Parathyroid adenoma (tissue), 2 donors: Measurements from ENCODE around the gene CFAP299.
"Not testable (repeated sequence)": the region's sequence is repeated elsewhere in the genome, so short reads cannot be mapped to it uniquely, and the experiment has no call there.

Experiments
- H2AFZ ChIP-seq: fragments of 300-600 bp; sonication (generic); one replicate; pipeline ENCODE4 v1.7.0; 2017; ENCODE audit warnings: antibody characterized with exemption, mild to moderate bottlenecking
- H3K27ac ChIP-seq: fragments of 300-600 bp; sonication (generic); one replicate; pipeline ENCODE4 v1.7.0; 2017
- H3K27me3 ChIP-seq: fragments of 300-600 bp; sonication (generic); one replicate; pipeline ENCODE4 v1.7.0; 2017; ENCODE audit warnings: low read length; ENCODE audit not compliant: control insufficient read depth, insufficient read depth
- H3K36me3 ChIP-seq: fragments of 300-600 bp; sonication (generic); one replicate; pipeline ENCODE4 v1.7.0; 2017; ENCODE audit warnings: low read length; ENCODE audit not compliant: control insufficient read depth, insufficient read depth
- H3K4me1 ChIP-seq: fragments of 300-600 bp; sonication (generic); one replicate; pipeline ENCODE4 v1.7.0; 2017; ENCODE audit warnings: control low read depth
- H3K4me2 ChIP-seq: fragments of 300-600 bp; sonication (generic); one replicate; pipeline ENCODE4 v1.7.0; 2017; ENCODE audit warnings: low read length
- H3K4me3 ChIP-seq: fragments of 300-600 bp; sonication (generic); one replicate; pipeline ENCODE4 v1.7.0; 2017; ENCODE audit warnings: low read depth, low read length
- H3K79me2 ChIP-seq: fragments of 300-600 bp; sonication (generic); one replicate; pipeline ENCODE4 v1.7.0; 2017; ENCODE audit warnings: control low read depth
- H3K9ac ChIP-seq: fragments of 300-600 bp; sonication (generic); one replicate; pipeline ENCODE4 v1.7.0; 2017; ENCODE audit warnings: mild to moderate bottlenecking
- H3K9me3 ChIP-seq: fragments of 300-600 bp; sonication (generic); one replicate; pipeline ENCODE4 v1.7.0; 2017; ENCODE audit warnings: low read length; ENCODE audit not compliant: control insufficient read depth
- CTCF ChIP-seq: fragments of 300-600 bp; sonication (generic); IDR thresholded peaks from one replicate; pipeline ENCODE4 v1.7.0; 2017; ENCODE audit warnings: antibody characterized with exemption, mild to moderate bottlenecking
- donor health status: primary hyperparathyroidism.

CFAP299 gene

GRCh38 chr4:80776168-80776567 is 440.6 kb downstream of the CFAP299 start:
- Histone ChIP-seq H3K4me1 (no peaks in the 10 kb centered on the region), H3K27me3 (no peaks in the 10 kb centered on the region), H3K27ac (no peak overlapping the region), H3K4me2 (no peak overlapping the region), H3K9ac (no peak overlapping the region), H3K79me2 (no peaks in the 10 kb centered on the region), H2AFZ (no peak overlapping the region), H3K4me3 (no peak overlapping the region), H3K36me3 (no peaks in the 10 kb centered on the region), H3K9me3 (no peaks in the 10 kb centered on the region)
- TF ChIP-seq CTCF: no peak

GRCh38 chr4:80781431-80781830 is 445.9 kb downstream of the CFAP299 start:
- H3K27ac ChIP-seq: no peak overlapping the region
- H2AFZ ChIP-seq: no peak overlapping the region
- H3K4me3 ChIP-seq: no peak overlapping the region
- H3K36me3 ChIP-seq: no peaks in the 10 kb centered on the region
- H3K4me1 ChIP-seq: no peaks in the 10 kb centered on the region
- H3K4me2 ChIP-seq: no peak overlapping the region
- no peaks in the 10 kb centered on the region for H3K27me3 ChIP-seq
- H3K79me2 ChIP-seq: no peaks in the 10 kb centered on the region
- no peak overlapping the region for H3K9ac ChIP-seq
- H3K9me3 ChIP-seq: no peaks in the 10 kb centered on the region
- TF ChIP-seq CTCF: no peak

- no peaks in the 10 kb centered on the region for H3K79me2 ChIP-seq
- no peak overlapping the region for H3K9ac ChIP-seq
- H3K4me2 ChIP-seq: no peak overlapping the region
- no peaks in the 10 kb centered on the region for H3K9me3 ChIP-seq
- H3K36me3 ChIP-seq: no peaks in the 10 kb centered on the region
- no peak overlapping the region for H3K27ac ChIP-seq
- TF ChIP-seq CTCF: no peak
- H3K27me3 ChIP-seq: no peaks in the 10 kb centered on the region
- no peak overlapping the region for H3K4me3 ChIP-seq
- H2AFZ ChIP-seq: no peak overlapping the region
- H3K4me1 ChIP-seq: no peaks in the 10 kb centered on the region
Measured at GRCh38 chr4:80787306-80787705, 451.8 kb downstream of the CFAP299 start.

GRCh38 chr4:80788798-80789197 is 453.3 kb downstream of the CFAP299 start:
- no peak for TF ChIP-seq CTCF
- H3K27ac ChIP-seq: no peak overlapping the region
- no peak overlapping the region for H3K4me2 ChIP-seq
- no peaks in the 10 kb centered on the region for H3K79me2 ChIP-seq
- no peaks in the 10 kb centered on the region for H3K4me1 ChIP-seq
- H3K36me3 ChIP-seq: no peaks in the 10 kb centered on the region
- H3K9ac ChIP-seq: no peak overlapping the region
- H3K27me3 ChIP-seq: no peaks in the 10 kb centered on the region
- no peak overlapping the region for H2AFZ ChIP-seq
- no peaks in the 10 kb centered on the region for H3K9me3 ChIP-seq
- no peak overlapping the region for H3K4me3 ChIP-seq

- no peaks in the 10 kb centered on the region for H3K4me1 ChIP-seq
- no peak overlapping the region for H3K4me2 ChIP-seq
- H3K79me2 ChIP-seq: no peaks in the 10 kb centered on the region
- H3K36me3 ChIP-seq: no peaks in the 10 kb centered on the region
- no peak overlapping the region for H3K27ac ChIP-seq
- no peak for TF ChIP-seq CTCF
- no peaks in the 10 kb centered on the region for H3K27me3 ChIP-seq
- H3K9me3 ChIP-seq: no peaks in the 10 kb centered on the region
- H3K9ac ChIP-seq: no peak overlapping the region
- H2AFZ ChIP-seq: no peak overlapping the region
- no peak overlapping the region for H3K4me3 ChIP-seq
Measured at GRCh38 chr4:80790152-80790551, 454.6 kb downstream of the CFAP299 start.

- not testable (repeated sequence) for H3K79me2 ChIP-seq, H3K27ac ChIP-seq, H3K4me2 ChIP-seq, H3K36me3 ChIP-seq, H3K9ac ChIP-seq, H3K4me3 ChIP-seq, H3K9me3 ChIP-seq, H3K27me3 ChIP-seq, H3K4me1 ChIP-seq, H2AFZ ChIP-seq
Measured at GRCh38 chr4:80793660-80794059, 458.1 kb downstream of the CFAP299 start.
